Measurements from ENCODE around the gene TAF9B.

- no peak for TF ChIP-seq EZH2 (IDR thresholded peaks at IDR 0.05; ENCODE audit: borderline replicate concordance, low read depth, low read length, severe bottlenecking)
- no peak for TF ChIP-seq CTCF (IDR thresholded peaks at IDR 0.05; ENCODE audit: extremely low read depth in 1 of 2, insufficient read depth in 1 of 2, low read depth in 1 of 2, low read length in 2 of 2)
- no peak for TF ChIP-seq FOS (IDR thresholded peaks at IDR 0.05; ENCODE audit: borderline replicate concordance, insufficient read depth, low read length)
- TF ChIP-seq POLR2A (IDR thresholded peaks at IDR 0.05; ENCODE audit: low read depth, low read length) = no peak
- no peak for TF ChIP-seq MAX (IDR thresholded peaks at IDR 0.05; ENCODE audit: insufficient read depth, insufficient read length)
- no peak for TF ChIP-seq POLR2AphosphoS5 (IDR thresholded peaks at IDR 0.05; ENCODE audit: insufficient read depth, low read depth, low read length)
- TF ChIP-seq MYC (IDR thresholded peaks at IDR 0.05; ENCODE audit: low read depth, low read length) = no peak
- no peak for TF ChIP-seq JUN (IDR thresholded peaks at IDR 0.05; ENCODE audit: borderline replicate concordance, insufficient read depth, insufficient read length, low read depth)
- no peak for TF ChIP-seq GATA2 (IDR thresholded peaks at IDR 0.05; ENCODE audit: insufficient read depth, insufficient read length, low read depth, low read length)
Measured at GRCh38 chrX:78116766-78117165, 22.7 kb downstream of the TAF9B start.

Measured in endothelial cell of umbilical vein (primary cell).